HCT116 (cell line): ENCODE results near the gene RPS10. TPM values are rescaled to one million over a fixed set of nuclear protein-coding genes. Genes with fewer than 3 reads are reported as not detected.

Source experiments
- ATAC-seq: fragments of 200-7000 bp; cut with Tn5 transposase; 2 replicates; pipeline ENCODE4 v1.9.1; 2020; ENCODE audit warnings: mild to moderate bottlenecking, moderate library complexity
- BruUV-seq: library from RNA; stranded (reverse); fragments of 400-500 nt; replicated peaks from 2 replicates; lab custom pipeline; 2021; lab: Mats Ljungman, UMichigan
- CTCF ChIA-PET: fragments of 300-600 bp; sonication (Branson Sonifier 250); formaldehyde crosslinking; loops from one replicate; lab custom pipeline; 2021; ENCODE audit warnings: antibody characterized with exemption; lab: Charles Lee
- POLR2A ChIA-PET: fragments of 300-600, 350-600 bp; sonication (Branson Sonifier 250); formaldehyde crosslinking; loops from one replicate; lab custom pipeline; 2021; ENCODE audit warnings: antibody characterized with exemption; lab: Charles Lee
- RAD21 ChIA-PET, 2 experiments: fragments of 300-600 bp; sonication (Branson Sonifier 250); formaldehyde crosslinking; loops; one replicate each; lab custom pipeline; 2023; ENCODE audit warnings: low total read pairs in 2 of 2; ENCODE audit not compliant: uncharacterized antibody in 2 of 2, unreplicated experiment in 2 of 2, low non-redundant PET in 1 of 2; lab: Charles Lee
- DNase-seq: peaks from one replicate; pipeline ENCODE4 v3.0.0-alpha.2; 2010; ENCODE audit warnings: low read depth, low spot score
- H2AFZ ChIP-seq: fragments of 200-600 bp; shearing (Covaris generic), sonication (generic); 2 replicates; pipeline ENCODE4 v1.6.1; 2017; ENCODE audit warnings: low read depth, mixed run types, mixed read lengths, antibody characterized with exemption, low read length; ENCODE audit not compliant: poor library complexity, severe bottlenecking
- H3K27ac ChIP-seq: 2 replicates; pipeline ENCODE4 v1.5.1; 2012; ENCODE audit warnings: low read depth, low read length
- H3K27me3 ChIP-seq: fragments of 200-600 bp; sonication (generic); 2 replicates; pipeline ENCODE4 v1.6.1; 2016; ENCODE audit warnings: mixed run types, low read length, mixed read lengths; ENCODE audit not compliant: insufficient read depth
- H3K36me3 ChIP-seq, 2 experiments: fragments of 200-500 bp in 1 of 2; fragments of 200-600 bp in 1 of 2; sonication (Bioruptor generic) in 1 of 2; sonication (generic) in 1 of 2; 2 replicates each; pipeline versions ENCODE4 v1.5.1 to v1.6.1; 2014 to 2016; ENCODE audit warnings: low read length in 2 of 2, inconsistent platforms in 1 of 2, mixed read lengths in 1 of 2, mixed run types in 1 of 2; ENCODE audit not compliant: insufficient read depth in 2 of 2, control insufficient read depth in 1 of 2
- H3K4me1 ChIP-seq, 2 experiments: fragments of 200-600 bp in 1 of 2; sonication (generic) in 1 of 2; 2 replicates each; pipeline versions ENCODE4 v1.5.1 to v1.6.1; 2012 to 2017; ENCODE audit warnings: low read length in 2 of 2, inconsistent platforms in 1 of 2, mild to moderate bottlenecking in 1 of 2, mixed read lengths in 1 of 2, mixed run types in 1 of 2, moderate library complexity in 1 of 2; ENCODE audit not compliant: insufficient read depth in 2 of 2, control insufficient read depth in 1 of 2
- H3K4me2 ChIP-seq: fragments of 200-600 bp; sonication (generic); 2 replicates; pipeline ENCODE4 v1.6.1; 2017; ENCODE audit warnings: mixed run types, low read length, mixed read lengths
- H3K4me3 ChIP-seq, 2 experiments: fragments of 200-600 bp in 1 of 2; sonication (generic) in 1 of 2; replicated peaks in 1 of 2; 2 replicates each; pipeline ENCODE4 v1.5.1; 2011 to 2016; ENCODE audit warnings: low read length in 2 of 2, control low read depth in 1 of 2, low read depth in 1 of 2, mild to moderate bottlenecking in 1 of 2, mixed read lengths in 1 of 2, mixed run types in 1 of 2
- H3K79me2 ChIP-seq: fragments of 200-600 bp; sonication (generic); 2 replicates; pipeline ENCODE4 v1.6.1; 2017; ENCODE audit warnings: mild to moderate bottlenecking, mixed run types, low read length, moderate library complexity, mixed read lengths; ENCODE audit not compliant: insufficient read depth
- H3K9ac ChIP-seq: fragments of 200-600 bp; sonication (generic); 2 replicates; pipeline ENCODE4 v1.6.1; 2016; ENCODE audit warnings: low read length, mixed read lengths
- H3K9me2 ChIP-seq: fragments of 200-600 bp; sonication (generic), shearing (Covaris generic); 2 replicates; pipeline ENCODE4 v1.6.1; 2017; ENCODE audit warnings: mixed run types, mild to moderate bottlenecking, moderate library complexity; ENCODE audit not compliant: insufficient read depth
- H3K9me3 ChIP-seq, 2 experiments: fragments of 200-500 bp in 1 of 2; fragments of 200-600 bp in 1 of 2; sonication (Bioruptor generic) in 1 of 2; sonication (generic) in 1 of 2; 2 replicates each; pipeline ENCODE4 v1.6.1; 2014 to 2017; ENCODE audit warnings: low read length in 2 of 2, mixed read lengths in 2 of 2, inconsistent platforms in 1 of 2, low read depth in 1 of 2, mild to moderate bottlenecking in 1 of 2, mixed run types in 1 of 2, moderate library complexity in 1 of 2; ENCODE audit not compliant: control insufficient read depth in 1 of 2, insufficient read depth in 1 of 2
- H4K20me1 ChIP-seq: fragments of 200-600 bp; sonication (generic), shearing (Covaris generic); 2 replicates; pipeline ENCODE4 v1.6.1; 2017; ENCODE audit warnings: mixed run types, mild to moderate bottlenecking, moderate library complexity; ENCODE audit not compliant: insufficient read depth
- CBX3 ChIP-seq: IDR thresholded peaks from 2 replicates; pipeline ENCODE4 v1.6.1; 2012; ENCODE audit warnings: low read depth
- CEBPB ChIP-seq: IDR thresholded peaks from 2 replicates; pipeline ENCODE4 v1.6.1; 2012; ENCODE audit warnings: low read depth
- CTCF ChIP-seq, 3 experiments: fragments of 200-600 bp in 1 of 3; sonication (generic) in 1 of 3; IDR thresholded peaks in 2 of 3; conservative IDR thresholded peaks in 1 of 3; 2 replicates each; pipeline ENCODE4 v1.5.1; 2012 to 2017; ENCODE audit warnings: low read depth in 2 of 3, low read length in 2 of 3, antibody characterized with exemption in 1 of 3, borderline replicate concordance in 1 of 3, control low read depth in 1 of 3, mild to moderate bottlenecking in 1 of 3, mixed read lengths in 1 of 3, mixed run types in 1 of 3, moderate library complexity in 1 of 3; ENCODE audit not compliant: insufficient read depth in 1 of 3
- EGR1 ChIP-seq: IDR thresholded peaks from 2 replicates; pipeline ENCODE4 v1.6.1; 2012; ENCODE audit warnings: low read depth
- EZH2 ChIP-seq: fragments of 200-600 bp; sonication (generic); IDR thresholded peaks from 2 replicates; pipeline ENCODE4 v1.6.1; 2017; ENCODE audit warnings: antibody characterized with exemption, mixed run types
- FOSL1 ChIP-seq: IDR thresholded peaks from 2 replicates; pipeline ENCODE4 v1.6.1; 2012; ENCODE audit warnings: low read depth
- POLR2A ChIP-seq: IDR thresholded peaks from 2 replicates; pipeline ENCODE4 v1.7.0; 2011; ENCODE audit warnings: borderline replicate concordance; ENCODE audit not compliant: insufficient read depth, insufficient read length; ENCODE audit errors: extremely low read depth
- POLR2AphosphoS5 ChIP-seq: IDR thresholded peaks from 2 replicates; pipeline ENCODE4 v1.6.1; 2011; ENCODE audit warnings: mild to moderate bottlenecking, low read depth, low read length, moderate library complexity
- SIN3A ChIP-seq: IDR thresholded peaks from 2 replicates; pipeline ENCODE4 v1.6.1; 2012; ENCODE audit warnings: low read depth
- SP1 ChIP-seq: IDR thresholded peaks from 2 replicates; pipeline ENCODE4 v1.6.1; 2012; ENCODE audit warnings: low read depth
- SRF ChIP-seq: IDR thresholded peaks from 2 replicates; pipeline ENCODE4 v1.6.1; 2012; ENCODE audit warnings: low read depth
- TCF7L2 ChIP-seq: IDR thresholded peaks from 2 replicates; pipeline ENCODE4 v1.7.0; 2011; ENCODE audit warnings: borderline replicate concordance, inconsistent platforms; ENCODE audit not compliant: insufficient read depth, insufficient read length; ENCODE audit errors: extremely low read depth
- YY1 ChIP-seq: IDR thresholded peaks from 2 replicates; pipeline ENCODE4 v1.6.1; 2011; ENCODE audit warnings: low read length, low read depth, moderate library complexity, mild to moderate bottlenecking; ENCODE audit not compliant: insufficient replicate concordance; ENCODE audit errors: extremely low read depth
- ZBTB33 ChIP-seq: IDR thresholded peaks from 2 replicates; pipeline ENCODE4 v1.6.1; 2011; ENCODE audit warnings: mild to moderate bottlenecking, low read length, moderate library complexity; ENCODE audit not compliant: insufficient replicate concordance; ENCODE audit errors: extremely low read depth
- intact Hi-C: fragments of 100-400 bp; cut with micrococcal nuclease; formaldehyde crosslinking; loops from 2 replicates; pipeline ENCODE4 v1.10.0; 2022
- total RNA-seq: library from RNA; stranded (reverse); gene quantifications from one replicate; pipeline ENCODE4 v1.2.1, GENCODE V29; 2021; ENCODE audit not compliant: unreplicated experiment

Gene RPS10
- total RNA-seq, 1 experiment from 2014 or later: 1,863 TPM

- Histone ChIP-seq H3K4me2 (no peak overlapping the region), H3K27me3 (no peaks in the 10 kb centered on the region), H3K9ac (no peak overlapping the region), H3K4me1 (no peaks in the 10 kb centered on the region), H3K27ac (no peak overlapping the region), H3K9me3 (no peaks in the 10 kb centered on the region; a peak in 1 of 4 replicates), H4K20me1 (no peaks in the 10 kb centered on the region), H3K4me3 (no peak overlapping the region), H3K36me3 (no peaks in the 10 kb centered on the region), H3K9me2 (no peaks in the 10 kb centered on the region), H3K79me2 (no peaks in the 10 kb centered on the region), H2AFZ (no peak overlapping the region)
- ATAC-seq (no peak), DNase-seq (no peak)
- BruUV-seq: no TSS peak
- no peak for TF ChIP-seq CTCF (IDR thresholded peaks at IDR 0.05 in 2 of 3, conservative IDR thresholded peaks at IDR 0.05 in 1 of 3; ENCODE audit: borderline replicate concordance in 1 of 3, insufficient read depth in 1 of 3, low read depth in 2 of 3, low read length in 2 of 3)
- no peak for TF ChIP-seq EZH2
- no peak for TF ChIP-seq EGR1
- TF ChIP-seq CBX3: no peak
- no peak for TF ChIP-seq POLR2A
- no peak for TF ChIP-seq TCF7L2
- POLR2A ChIA-PET: no interaction called here
- CTCF ChIA-PET: no interaction called here
- RAD21 ChIA-PET: no interaction called here
- intact Hi-C loops: no loop called here
These were observed 48.9 kb upstream of the RPS10 start for GRCh38 chr6:34474754-34475153.

DNA sequence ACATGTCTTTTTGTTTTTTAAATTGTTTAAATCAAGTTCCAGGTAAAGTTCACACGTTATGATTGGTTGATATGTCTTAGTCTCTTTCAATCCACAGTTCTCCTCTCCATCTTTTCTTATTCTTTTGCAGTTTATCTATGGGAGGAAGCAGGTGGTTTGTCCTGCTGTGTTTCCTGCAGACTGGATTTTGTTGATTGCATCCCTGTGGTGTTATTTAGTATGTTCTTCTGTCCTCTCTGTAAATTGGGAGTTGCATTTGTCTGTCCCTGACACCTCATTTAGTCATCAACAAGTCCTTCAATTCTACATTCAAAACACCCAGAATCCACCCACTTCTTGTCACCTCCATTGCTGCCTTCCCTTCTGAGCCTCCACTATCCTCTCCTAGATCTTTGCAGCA is 48.1 kb upstream of the RPS10 start:
- Histone ChIP-seq H4K20me1 (no peaks in the 10 kb centered on the region), H3K27me3 (no peaks in the 10 kb centered on the region), H3K36me3 (no peaks in the 10 kb centered on the region), H3K4me2 (no peak overlapping the region), H3K4me3 (no peak overlapping the region), H2AFZ (no peak overlapping the region), H3K79me2 (no peaks in the 10 kb centered on the region), H3K9me2 (no peaks in the 10 kb centered on the region), H3K9me3 (no peaks in the 10 kb centered on the region; a peak in 1 of 4 replicates), H3K27ac (no peak overlapping the region), H3K4me1 (no peaks in the 10 kb centered on the region), H3K9ac (no peak overlapping the region)
- intact Hi-C loops: no loop called here
- DNase-seq (no peak), ATAC-seq (no peak)
- ChIA-PET CTCF (no interaction called here), RAD21 (no interaction called here), POLR2A (no interaction called here)
- BruUV-seq: no TSS peak
- TF ChIP-seq ZBTB33 (no peak), SP1 (no peak), YY1 (no peak), CBX3 (no peak), EZH2 (no peak), FOSL1 (no peak), CEBPB (no peak), SRF (no peak), SIN3A (no peak), EGR1 (no peak), POLR2AphosphoS5 (no peak)
